GM12891 (cell line): ENCODE measurements around the gene PTPN2.

Experiments
- PAX5 ChIP-seq: IDR thresholded peaks from 2 replicates; pipeline ENCODE4 v1.6.1; 2011; ENCODE audit warnings: low read length, moderate library complexity, mild to moderate bottlenecking; ENCODE audit not compliant: insufficient read depth, severe bottlenecking
- POLR2A ChIP-seq: IDR thresholded peaks from 2 replicates; pipeline ENCODE4 v1.6.1; 2011; ENCODE audit warnings: low read depth, low read length, control low read depth
- POLR2AphosphoS5 ChIP-seq: IDR thresholded peaks from 2 replicates; pipeline ENCODE4 v1.6.1; 2011; ENCODE audit warnings: low read depth, low read length, control low read depth
- POU2F2 ChIP-seq: IDR thresholded peaks from 2 replicates; pipeline ENCODE4 v1.6.1; 2011; ENCODE audit warnings: low read depth, mild to moderate bottlenecking, control low read depth, low read length, moderate library complexity
- SPI1 ChIP-seq: IDR thresholded peaks from 2 replicates; pipeline ENCODE4 v1.6.1; 2011; ENCODE audit warnings: low read depth, low read length, control low read depth
- TAF1 ChIP-seq: IDR thresholded peaks from 2 replicates; pipeline ENCODE4 v1.6.1; 2011; ENCODE audit warnings: low read depth, low read length, control low read depth

- TF ChIP-seq POLR2A (no peak), POLR2AphosphoS5 (no peak), SPI1 (no peak), TAF1 (no peak), POU2F2 (no peak), PAX5 (no peak)
Measured at GRCh38 chr18:12776821-12777471, 107.1 kb downstream of the PTPN2 start.
